HEK293 (cell line): Measurements from ENCODE around the gene CCR3.

ENCODE experiments used
- GLIS1 ChIP-seq: fragments of 450-650 bp; formaldehyde crosslinking; IDR thresholded peaks from 2 replicates; pipeline ENCODE4 v1.5.1; 2016; ENCODE audit warnings: missing biosample characterization, missing genetic modification characterization
- HOXC10 ChIP-seq: sonication (generic); formaldehyde crosslinking; IDR thresholded peaks from 2 replicates; pipeline ENCODE4 v1.8.1; 2023; ENCODE audit warnings: mild to moderate bottlenecking, missing genetic modification reagents
- KLF16 ChIP-seq: fragments of 450-650 bp; formaldehyde crosslinking; IDR thresholded peaks from 2 replicates; pipeline ENCODE4 v1.5.1; 2017; ENCODE audit warnings: missing biosample characterization, missing genetic modification characterization
- TRIM28 ChIP-seq: IDR thresholded peaks from 2 replicates; pipeline ENCODE4 v1.6.1; 2011; ENCODE audit warnings: low read length, control low read depth, borderline replicate concordance
- ZEB2 ChIP-seq: fragments of 450-650 bp; formaldehyde crosslinking; IDR thresholded peaks from 2 replicates; pipeline ENCODE4 v1.5.1; 2016; ENCODE audit warnings: missing biosample characterization, missing genetic modification characterization
- ZNF133 ChIP-seq: fragments of 450-650 bp; formaldehyde crosslinking; IDR thresholded peaks from 2 replicates; pipeline ENCODE4 v1.5.1; 2016; ENCODE audit warnings: missing biosample characterization, missing genetic modification characterization
- ZNF747 ChIP-seq: fragments of 450-650 bp; formaldehyde crosslinking; IDR thresholded peaks from 2 replicates; pipeline ENCODE4 v1.5.1; 2016; ENCODE audit warnings: missing biosample characterization, missing genetic modification characterization
- TF ChIP-seq, protein P1 (sequence below): fragments of 450-650 bp; formaldehyde crosslinking; IDR thresholded peaks from 2 replicates; pipeline ENCODE4 v1.5.1; 2017; ENCODE audit warnings: missing biosample characterization, missing genetic modification characterization
- TF ChIP-seq, protein P2 (sequence below): fragments of 450-650 bp; formaldehyde crosslinking; IDR thresholded peaks from 2 replicates; pipeline ENCODE4 v1.5.1; 2016; ENCODE audit warnings: missing biosample characterization, missing genetic modification characterization

DNA sequence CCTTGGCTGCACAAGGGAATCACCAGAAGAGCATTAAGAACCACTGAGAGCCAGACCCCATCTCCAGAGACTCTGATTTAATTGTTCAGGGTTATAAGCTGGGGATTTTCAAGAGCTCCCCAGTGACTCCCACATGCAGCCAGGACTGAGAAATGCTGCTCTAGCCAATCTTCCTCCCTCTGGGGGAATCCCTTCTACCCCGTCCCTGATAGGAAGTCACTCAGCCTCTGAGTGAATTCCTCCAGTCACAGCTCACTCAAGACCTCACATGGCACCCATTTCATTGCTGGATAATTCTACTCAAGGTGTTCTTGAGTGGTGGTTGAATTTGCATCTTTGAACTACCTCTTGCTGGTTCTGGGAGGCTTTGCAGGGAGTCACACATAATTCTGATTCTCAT, 10.7 kb downstream of the CCR3 start:
- TF ChIP-seq GLIS1 (tag by site-specific recombination) (no peak), KLF16 (no peak), ZNF747 (tag by site-specific recombination) (no peak), HOXC10 (no peak), ZNF133 (tag by site-specific recombination) (no peak), TRIM28 (no peak), ZEB2 (tag by site-specific recombination) (no peak)
- TF ChIP-seq, protein P1, sequence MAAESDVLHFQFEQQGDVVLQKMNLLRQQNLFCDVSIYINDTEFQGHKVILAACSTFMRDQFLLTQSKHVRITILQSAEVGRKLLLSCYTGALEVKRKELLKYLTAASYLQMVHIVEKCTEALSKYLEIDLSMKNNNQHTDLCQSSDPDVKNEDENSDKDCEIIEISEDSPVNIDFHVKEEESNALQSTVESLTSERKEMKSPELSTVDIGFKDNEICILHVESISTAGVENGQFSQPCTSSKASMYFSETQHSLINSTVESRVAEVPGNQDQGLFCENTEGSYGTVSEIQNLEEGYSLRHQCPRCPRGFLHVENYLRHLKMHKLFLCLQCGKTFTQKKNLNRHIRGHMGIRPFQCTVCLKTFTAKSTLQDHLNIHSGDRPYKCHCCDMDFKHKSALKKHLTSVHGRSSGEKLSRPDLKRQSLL: no peak
- TF ChIP-seq, protein P2, sequence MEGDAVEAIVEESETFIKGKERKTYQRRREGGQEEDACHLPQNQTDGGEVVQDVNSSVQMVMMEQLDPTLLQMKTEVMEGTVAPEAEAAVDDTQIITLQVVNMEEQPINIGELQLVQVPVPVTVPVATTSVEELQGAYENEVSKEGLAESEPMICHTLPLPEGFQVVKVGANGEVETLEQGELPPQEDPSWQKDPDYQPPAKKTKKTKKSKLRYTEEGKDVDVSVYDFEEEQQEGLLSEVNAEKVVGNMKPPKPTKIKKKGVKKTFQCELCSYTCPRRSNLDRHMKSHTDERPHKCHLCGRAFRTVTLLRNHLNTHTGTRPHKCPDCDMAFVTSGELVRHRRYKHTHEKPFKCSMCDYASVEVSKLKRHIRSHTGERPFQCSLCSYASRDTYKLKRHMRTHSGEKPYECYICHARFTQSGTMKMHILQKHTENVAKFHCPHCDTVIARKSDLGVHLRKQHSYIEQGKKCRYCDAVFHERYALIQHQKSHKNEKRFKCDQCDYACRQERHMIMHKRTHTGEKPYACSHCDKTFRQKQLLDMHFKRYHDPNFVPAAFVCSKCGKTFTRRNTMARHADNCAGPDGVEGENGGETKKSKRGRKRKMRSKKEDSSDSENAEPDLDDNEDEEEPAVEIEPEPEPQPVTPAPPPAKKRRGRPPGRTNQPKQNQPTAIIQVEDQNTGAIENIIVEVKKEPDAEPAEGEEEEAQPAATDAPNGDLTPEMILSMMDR (tag by site-specific recombination): no peak
